ENCODE data around the gene OPA3.
"Not testable (repeated sequence)": the region's sequence is repeated elsewhere in the genome, so short reads cannot be mapped to it uniquely, and the experiment has no call there.

The OPA3 gene

GRCh38 chr19:45512881-45513483 is 71.6 kb downstream of the OPA3 start:
- H3K9me3 Mint-ChIP-seq: no peaks in the 10 kb centered on the region
- H3K36me3 Mint-ChIP-seq (ENCODE audit: low read depth): peaks cover 7% of the 10 kb centered on the region
- H3K4me1 Mint-ChIP-seq: peaks cover 22% of the 10 kb centered on the region
- TF ChIP-seq CTCF (IDR thresholded peaks at IDR 0.05; ENCODE audit: unreplicated experiment in 3 of 3): no peak
- no peak overlapping the region for H3K27ac Mint-ChIP-seq
- H3K27me3 Mint-ChIP-seq (ENCODE audit: low read depth): no peaks in the 10 kb centered on the region
- no peak overlapping the region for H3K4me3 Mint-ChIP-seq

- Mint-ChIP-seq H3K9me3 (no peaks in the 10 kb centered on the region), H3K4me1 (peaks cover 22% of the 10 kb centered on the region), H3K4me3 (peak overlapping the region in 2 of 3 experiments; percentile 47 to 72), H3K27ac (peak overlapping the region in 1 of 3 experiments; percentile 43), H3K36me3 (ENCODE audit: low read depth) (no peaks in the 10 kb centered on the region), H3K27me3 (ENCODE audit: low read depth) (peaks cover 3% of the 10 kb centered on the region)
- TF ChIP-seq CTCF (IDR thresholded peaks at IDR 0.05; ENCODE audit: unreplicated experiment in 3 of 3): no peak
These were observed 73.5 kb downstream of the OPA3 start for GRCh38 chr19:45511074-45511473.

- not testable (repeated sequence) for H3K36me3 Mint-ChIP-seq (ENCODE audit: low read depth); H3K9me3 Mint-ChIP-seq; H3K27me3 Mint-ChIP-seq (ENCODE audit: low read depth)
- Mint-ChIP-seq H3K27ac (peak overlapping the region in 2 of 3 experiments; percentile 55 to 77), H3K4me3 (peak overlapping the region; percentile 92 to 97 (median 96)), H3K4me1 (peaks cover 22% of the 10 kb centered on the region)
These were observed 74.2 kb downstream of the OPA3 start for GRCh38 chr19:45510352-45510751.

GRCh38 chr19:45509692-45510015 is 74.9 kb downstream of the OPA3 start:
- Mint-ChIP-seq H3K36me3 (ENCODE audit: low read depth) (no peaks in the 10 kb centered on the region), H3K4me1 (peaks cover 22% of the 10 kb centered on the region), H3K4me3 (peak overlapping the region; percentile 92 to 97 (median 96)), H3K27me3 (ENCODE audit: low read depth) (peaks cover 3% of the 10 kb centered on the region), H3K9me3 (no peaks in the 10 kb centered on the region), H3K27ac (peak overlapping the region; percentile 12 to 77 (median 55))
- TF ChIP-seq CTCF (IDR thresholded peaks at IDR 0.05; ENCODE audit: unreplicated experiment in 3 of 3): no peak

- H3K4me1 Mint-ChIP-seq: peaks cover 21% of the 10 kb centered on the region
- no peaks in the 10 kb centered on the region for H3K36me3 Mint-ChIP-seq (ENCODE audit: low read depth)
- H3K27ac Mint-ChIP-seq: peak overlapping the region; percentile 77 to 92 (median 89)
- H3K27me3 Mint-ChIP-seq (ENCODE audit: low read depth): peaks cover 3% of the 10 kb centered on the region
- no peaks in the 10 kb centered on the region for H3K9me3 Mint-ChIP-seq
- no peak for TF ChIP-seq CTCF (IDR thresholded peaks at IDR 0.05; ENCODE audit: unreplicated experiment in 3 of 3)
- peak overlapping the region; percentile 92 to 97 (median 96) for H3K4me3 Mint-ChIP-seq
These were observed 75.5 kb downstream of the OPA3 start for GRCh38 chr19:45508861-45509691.

DNA sequence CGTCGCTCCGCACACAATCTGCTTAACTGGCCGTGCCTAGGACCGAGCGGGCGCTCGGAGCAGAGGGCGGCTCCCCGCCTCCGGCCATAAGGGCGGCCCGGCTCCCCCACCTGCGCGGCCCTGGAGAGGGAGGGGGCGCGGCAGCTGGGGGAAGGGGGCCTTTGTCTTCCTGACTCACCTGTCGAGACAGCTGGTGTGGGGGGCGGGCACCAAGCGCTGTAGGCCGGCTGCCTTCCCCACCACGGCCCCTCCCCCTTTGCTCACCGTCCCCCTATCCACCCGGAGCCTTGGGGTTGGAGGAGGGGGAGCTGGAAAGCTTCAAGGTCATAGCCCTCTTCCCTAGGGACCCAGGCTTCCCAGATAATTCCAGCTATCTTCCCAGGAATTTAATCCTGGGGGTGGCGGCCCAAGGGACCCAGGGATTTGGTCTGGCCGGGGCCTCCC is 76.2 kb downstream of the OPA3 start:
- Mint-ChIP-seq H3K27ac (no peak overlapping the region), H3K4me1 (peaks cover 15% of the 10 kb centered on the region), H3K4me3 (peak overlapping the region; percentile 92 to 97 (median 96)), H3K9me3 (no peaks in the 10 kb centered on the region), H3K36me3 (ENCODE audit: low read depth) (no peaks in the 10 kb centered on the region), H3K27me3 (ENCODE audit: low read depth) (peaks cover 3% of the 10 kb centered on the region)
- no peak for TF ChIP-seq CTCF (IDR thresholded peaks at IDR 0.05; ENCODE audit: unreplicated experiment in 3 of 3)

Measured in nephron (organoid).